ENCODE measurements around the gene SSX2IP.

GRCh38 chr1:84708031-84708430 is 17.8 kb upstream of the SSX2IP start:
- TF ChIP-seq CTCF (conservative IDR thresholded peaks at IDR 0.05) (no peak), EZH2 (IDR thresholded peaks at IDR 0.05; ENCODE audit: low read depth) (no peak)

Data from PC-9 (cell line).